ENCODE data around the gene ANAPC13. TPM values are rescaled to one million over a fixed set of nuclear protein-coding genes. Genes with fewer than 3 reads are reported as not detected.

The ANAPC13 gene
- total and polyA plus RNA-seq, 4 experiments from 2014 or later, result 40.9 to 146 (median 64.4) TPM

DNA sequence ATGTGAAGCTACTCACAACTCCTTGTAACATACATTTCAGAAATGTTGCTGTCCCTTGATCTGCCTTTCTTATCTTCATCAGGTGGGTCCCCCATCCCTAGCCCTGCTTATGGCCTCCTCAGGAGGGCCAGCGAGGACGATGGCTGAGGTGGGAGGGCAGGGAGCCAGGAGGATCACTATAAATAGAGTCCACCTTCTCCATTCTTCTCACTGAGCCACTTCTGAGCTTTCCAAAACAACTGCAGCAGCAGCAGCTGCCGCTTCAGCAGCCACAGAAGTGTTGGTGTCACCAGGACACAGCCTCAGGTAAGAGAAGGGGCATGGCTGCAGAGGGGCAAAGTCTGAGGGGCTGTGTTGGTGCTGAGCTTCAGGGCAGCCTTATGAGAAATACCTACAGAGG lies 53.5 kb downstream of the ANAPC13 start:
- DNase-seq, result no peak
- H3K4me1 Mint-ChIP-seq, result no peaks in the 10 kb centered on the region
- intact Hi-C loops (cut with micrococcal nuclease), result no loop called here
- H3K4me3 Mint-ChIP-seq, result no peak overlapping the region
- no peaks in the 10 kb centered on the region for H3K36me3 Mint-ChIP-seq
- H3K9me3 Mint-ChIP-seq, result no peaks in the 10 kb centered on the region
- Histone ChIP-seq H3K4me1 (ENCODE audit: insufficient read depth, low read length) (no peaks in the 10 kb centered on the region), H3K4me3 (ENCODE audit: low read length in 2 of 2) (no peak overlapping the region), H3K36me3 (ENCODE audit: insufficient read depth, low read length) (no peaks in the 10 kb centered on the region), H3K9me3 (ENCODE audit: control insufficient read depth in 1 of 2, low read length in 2 of 2) (no peaks in the 10 kb centered on the region), H3K27ac (ENCODE audit: low read depth, low read length) (no peak overlapping the region), H3K27me3 (ENCODE audit: insufficient read depth, low read length) (no peaks in the 10 kb centered on the region)
- no peak overlapping the region for H3K27ac Mint-ChIP-seq
- CTCF ChIA-PET (ENCODE audit: partially characterized antibody), result interaction anchor here (1.0 kb wide), 1 partner anchor 10 kb away, joined by 6 read pairs; no protein-coding TSS in a partner anchor
- POLR2A ChIA-PET (ENCODE audit: partially characterized antibody), result no interaction called here
- peaks cover 20 to 24% of the 10 kb centered on the region in 2 donors for H3K27me3 Mint-ChIP-seq

GRCh38 chr3:134430950-134431445 lies 54.8 kb downstream of the ANAPC13 start:
- POLR2A ChIA-PET (ENCODE audit: partially characterized antibody), result no interaction called here
- Histone ChIP-seq H3K27me3 (ENCODE audit: insufficient read depth, low read length) (no peaks in the 10 kb centered on the region), H3K4me3 (ENCODE audit: low read length in 2 of 2) (no peak overlapping the region), H3K9me3 (ENCODE audit: control insufficient read depth in 1 of 2, low read length in 2 of 2) (no peaks in the 10 kb centered on the region), H3K4me1 (ENCODE audit: insufficient read depth, low read length) (no peaks in the 10 kb centered on the region), H3K36me3 (ENCODE audit: insufficient read depth, low read length) (no peaks in the 10 kb centered on the region), H3K27ac (ENCODE audit: low read depth, low read length) (no peak overlapping the region)
- DNase-seq, result no peak
- H3K9me3 Mint-ChIP-seq, result no peaks in the 10 kb centered on the region
- H3K4me1 Mint-ChIP-seq, result no peaks in the 10 kb centered on the region
- H3K27ac Mint-ChIP-seq, result no peak overlapping the region
- intact Hi-C loops (cut with micrococcal nuclease), result no loop called here
- no peaks in the 10 kb centered on the region for H3K36me3 Mint-ChIP-seq
- CTCF ChIA-PET (ENCODE audit: partially characterized antibody), result no interaction called here
- peaks cover 20 to 24% of the 10 kb centered on the region in 2 donors for H3K27me3 Mint-ChIP-seq
- no peak overlapping the region for H3K4me3 Mint-ChIP-seq

DNA sequence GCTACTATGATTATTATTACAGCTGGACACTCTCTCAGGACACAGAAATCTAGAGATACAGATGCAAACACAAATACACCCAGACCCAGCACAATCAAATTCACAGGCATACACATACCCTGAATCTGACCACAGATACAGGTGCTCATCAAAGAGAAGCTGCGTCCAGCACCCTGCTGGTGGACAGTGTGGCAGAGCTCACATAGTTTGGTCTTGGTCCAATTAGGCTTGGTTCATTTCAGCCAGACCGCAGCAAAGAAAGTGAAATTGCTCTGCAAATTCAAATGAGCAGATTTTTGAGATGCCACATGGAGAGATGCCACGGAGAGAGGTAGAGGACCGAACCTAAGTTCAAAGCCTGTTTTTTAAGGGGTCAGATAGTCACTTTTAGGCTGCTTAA lies 55.6 kb downstream of the ANAPC13 start:
- Mint-ChIP-seq H3K27me3 (peaks cover 20 to 24% of the 10 kb centered on the region in 2 donors), H3K27ac (no peak overlapping the region), H3K36me3 (no peaks in the 10 kb centered on the region), H3K4me1 (no peaks in the 10 kb centered on the region), H3K9me3 (no peaks in the 10 kb centered on the region), H3K4me3 (no peak overlapping the region)
- Histone ChIP-seq H3K4me1 (ENCODE audit: insufficient read depth, low read length) (no peaks in the 10 kb centered on the region), H3K9me3 (ENCODE audit: control insufficient read depth in 1 of 2, low read length in 2 of 2) (no peaks in the 10 kb centered on the region), H3K4me3 (ENCODE audit: low read length in 2 of 2) (no peak overlapping the region), H3K27ac (ENCODE audit: low read depth, low read length) (no peak overlapping the region), H3K36me3 (ENCODE audit: insufficient read depth, low read length) (no peaks in the 10 kb centered on the region), H3K27me3 (ENCODE audit: insufficient read depth, low read length) (no peaks in the 10 kb centered on the region)
- POLR2A ChIA-PET (ENCODE audit: partially characterized antibody), result no interaction called here
- DNase-seq, result no peak
- intact Hi-C loops (cut with micrococcal nuclease), result no loop called here
- CTCF ChIA-PET (ENCODE audit: partially characterized antibody), result no interaction called here

DNA sequence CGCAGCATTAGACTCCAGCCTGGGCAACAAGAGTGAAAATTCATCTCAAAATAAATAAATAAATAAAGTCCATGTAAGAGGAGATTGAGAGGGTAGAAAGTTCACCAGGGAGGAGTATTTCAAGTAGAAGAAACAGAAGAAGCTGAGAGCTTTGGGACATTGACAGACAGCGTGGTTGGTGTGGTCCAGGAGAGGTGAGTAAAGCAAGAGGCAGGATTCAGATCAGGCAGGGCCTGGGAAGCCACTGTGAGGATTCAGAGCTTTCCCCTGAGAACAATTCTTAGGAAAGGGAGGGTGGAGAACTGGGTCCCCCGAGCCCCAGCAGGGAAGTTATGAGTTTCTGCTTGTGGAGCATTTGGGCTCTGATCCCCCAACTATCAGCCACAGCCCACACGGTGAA lies 57.4 kb downstream of the ANAPC13 start:
- H3K4me1 ChIP-seq (ENCODE audit: insufficient read depth, low read length), result no peaks in the 10 kb centered on the region
- H3K27ac ChIP-seq (ENCODE audit: low read depth, low read length), result no peak overlapping the region
- H3K4me3 Mint-ChIP-seq, result no peak overlapping the region
- no peak overlapping the region for H3K27ac Mint-ChIP-seq
- no peak for DNase-seq
- POLR2A ChIA-PET (ENCODE audit: partially characterized antibody), result no interaction called here
- CTCF ChIA-PET (ENCODE audit: partially characterized antibody), result no interaction called here
- H3K9me3 Mint-ChIP-seq, result no peaks in the 10 kb centered on the region
- no peaks in the 10 kb centered on the region for H3K27me3 ChIP-seq (ENCODE audit: insufficient read depth, low read length)
- H3K4me3 ChIP-seq (ENCODE audit: low read length in 2 of 2), result no peak overlapping the region
- H3K9me3 ChIP-seq (ENCODE audit: control insufficient read depth in 1 of 2, low read length in 2 of 2), result no peaks in the 10 kb centered on the region
- peaks cover 20 to 26% of the 10 kb centered on the region in 2 donors for H3K27me3 Mint-ChIP-seq
- H3K36me3 ChIP-seq (ENCODE audit: insufficient read depth, low read length), result no peaks in the 10 kb centered on the region
- no peaks in the 10 kb centered on the region for H3K4me1 Mint-ChIP-seq
- no peaks in the 10 kb centered on the region for H3K36me3 Mint-ChIP-seq
- intact Hi-C loops (cut with micrococcal nuclease), result no loop called here

Other genes with a start within 250 kb of the ANAPC13 start
- 10 to 100 TPM; 44.7 to 47.9 TPM for gene RYK, start 235.1 kb downstream of the ANAPC13 start, total RNA-seq
- 1 to 10 TPM; 4.8 to 9.8 TPM for gene RYK, start 235.1 kb downstream of the ANAPC13 start, polyA plus RNA-seq
- gene AMOTL2, start 111.5 kb downstream of the ANAPC13 start, total RNA-seq, result under 1 TPM in 1 of 2 experiments, not detected in 1; 0.23 TPM
- under 1 TPM in 1 of 2 donors, not detected in 1; 0.48 TPM for gene AMOTL2, start 111.5 kb downstream of the ANAPC13 start, polyA plus RNA-seq
- gene CEP63, start 72 bp upstream of the ANAPC13 start, total RNA-seq, result 10 to 100 TPM; 31.6 to 40.1 TPM
- 10 to 100 TPM; 12.8 to 19.6 TPM for gene CEP63, start 72 bp upstream of the ANAPC13 start, polyA plus RNA-seq
- not detected for gene KY, start 165.0 kb upstream of the ANAPC13 start, total RNA-seq
- gene KY, start 165.0 kb upstream of the ANAPC13 start, polyA plus RNA-seq, result not detected

All from CD4-positive, alpha-beta memory T cell (primary cell).